ENCODE measurements around the gene AK8. TPM values are rescaled to one million over a fixed set of nuclear protein-coding genes. Genes with fewer than 3 reads are reported as not detected.

AK8 gene
- total RNA-seq, 6 experiments from 2014 or later: 0.12 TPM; not detected in 4

GRCh38 chr9:132826131-132826530 lies 52.0 kb downstream of the AK8 start:
- H3K36me3 ChIP-seq: no peaks in the 10 kb centered on the region
- ATAC-seq (no peak), DNase-seq (no peak)
- no peaks in the 10 kb centered on the region for H3K27me3 ChIP-seq
- no peaks in the 10 kb centered on the region for H3K4me1 ChIP-seq
- no CpG with 5 or more reads among the region's 12 CpGs for WGBS (ENCODE audit: insufficient coverage, low coverage, low lambda C conversion rate, missing lambda C conversion rate)
- H3K27ac ChIP-seq: no peak overlapping the region
- intact Hi-C loops (cut with DNase I): no loop called here
- no peaks in the 10 kb centered on the region for H3K9me3 ChIP-seq
- no peak overlapping the region for H3K4me3 ChIP-seq
- TF ChIP-seq POLR2A (IDR thresholded peaks at IDR 0.05) (no peak), CTCF (IDR thresholded peaks at IDR 0.05) (no peak)

- Histone ChIP-seq H3K36me3 (no peaks in the 10 kb centered on the region), H3K4me3 (no peak overlapping the region), H3K27ac (no peak overlapping the region), H3K9me3 (no peaks in the 10 kb centered on the region), H3K4me1 (no peaks in the 10 kb centered on the region), H3K27me3 (no peaks in the 10 kb centered on the region)
- DNase-seq (no peak), ATAC-seq (no peak)
- intact Hi-C loops (cut with DNase I): no loop called here
- WGBS (ENCODE audit: insufficient coverage, low coverage, low lambda C conversion rate, missing lambda C conversion rate): 38% methylated on average over 10 of the region's 10 CpGs
- TF ChIP-seq POLR2A (IDR thresholded peaks at IDR 0.05) (no peak), CTCF (IDR thresholded peaks at IDR 0.05) (no peak)
Measured at GRCh38 chr9:132825430-132825829, 52.7 kb downstream of the AK8 start.

GRCh38 chr9:132824951-132825350 lies 53.1 kb downstream of the AK8 start:
- Histone ChIP-seq H3K36me3 (no peaks in the 10 kb centered on the region), H3K4me1 (no peaks in the 10 kb centered on the region), H3K4me3 (no peak overlapping the region), H3K27ac (no peak overlapping the region), H3K27me3 (no peaks in the 10 kb centered on the region), H3K9me3 (no peaks in the 10 kb centered on the region)
- no peak for ATAC-seq
- intact Hi-C loops (cut with DNase I): no loop called here
- DNase-seq: no peak
- no peak for TF ChIP-seq CTCF (IDR thresholded peaks at IDR 0.05)
- TF ChIP-seq POLR2A (IDR thresholded peaks at IDR 0.05): no peak
- 49% methylated on average over 2 of the region's 2 CpGs for WGBS (ENCODE audit: insufficient coverage, low coverage, low lambda C conversion rate, missing lambda C conversion rate)

GRCh38 chr9:132824151-132824550 lies 53.9 kb downstream of the AK8 start:
- no peak overlapping the region for H3K4me3 ChIP-seq
- DNase-seq: no peak
- no peak for TF ChIP-seq CTCF (IDR thresholded peaks at IDR 0.05)
- TF ChIP-seq POLR2A (IDR thresholded peaks at IDR 0.05): no peak
- H3K4me1 ChIP-seq: no peaks in the 10 kb centered on the region
- peak in 1 of 4 donors; percentile 35 for ATAC-seq
- H3K9me3 ChIP-seq: no peaks in the 10 kb centered on the region
- H3K36me3 ChIP-seq: no peaks in the 10 kb centered on the region
- H3K27ac ChIP-seq: no peak overlapping the region
- H3K27me3 ChIP-seq: no peaks in the 10 kb centered on the region
- no CpG with 5 or more reads among the region's 8 CpGs for WGBS (ENCODE audit: insufficient coverage, low coverage, low lambda C conversion rate, missing lambda C conversion rate)
- intact Hi-C loops (cut with DNase I): no loop called here

Data from right lobe of liver (tissue), 6 donors.